Measurements from ENCODE around the gene PYCR2. TPM values are rescaled to one million over a fixed set of nuclear protein-coding genes. Genes with fewer than 3 reads are reported as not detected.

Gene PYCR2
- total RNA-seq, 1 donor from 2014 or later = 47.4 TPM

DNA sequence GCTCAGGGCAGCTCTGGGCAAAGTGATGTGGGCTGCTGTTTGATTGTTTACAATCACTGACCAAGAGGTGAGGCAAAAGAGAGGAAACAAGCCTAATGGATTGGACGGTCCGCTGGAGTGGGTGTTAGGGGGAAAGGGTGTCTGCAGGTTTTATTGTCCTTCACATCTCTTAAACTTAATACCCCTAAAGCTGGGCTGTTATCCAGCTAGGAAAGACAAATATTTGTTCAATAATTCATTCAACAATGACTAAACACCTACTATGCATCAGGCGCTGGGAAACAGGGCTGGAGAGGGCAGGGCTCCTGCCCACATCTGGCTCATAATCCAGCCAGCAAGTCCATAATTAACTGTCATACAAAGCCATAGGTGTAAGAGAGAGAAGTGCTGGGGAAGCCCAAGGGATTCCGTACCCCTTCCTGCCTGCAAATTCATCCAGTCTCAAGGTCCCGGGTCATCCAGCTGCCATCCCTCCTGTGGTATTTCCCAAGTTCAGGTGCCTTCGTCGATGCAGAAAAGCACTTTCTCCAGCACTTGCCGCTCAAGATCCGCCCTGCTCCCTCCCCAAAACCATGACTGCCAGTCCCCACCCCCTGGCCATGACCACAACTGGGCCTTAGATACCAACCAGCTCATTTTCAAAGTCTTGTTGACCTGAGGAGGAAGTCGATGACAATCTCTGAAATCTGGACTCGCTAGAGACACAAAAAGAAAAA lies 52.5 kb downstream of the PYCR2 start:
- intact Hi-C loops (cut with DNase I) = no loop called here
- Histone ChIP-seq H3K36me3 (peaks cover 0 to 46% of the 10 kb centered on the region in 2 donors), H3K4me3 (no peak overlapping the region), H3K27ac (no peak overlapping the region), H3K9me3 (no peaks in the 10 kb centered on the region), H3K4me1 (peaks cover 2% of the 10 kb centered on the region), H3K27me3 (no peaks in the 10 kb centered on the region)
- TF ChIP-seq POLR2AphosphoS5 (IDR thresholded peaks at IDR 0.05; ENCODE audit: insufficient read depth in 1 of 2, low read depth in 1 of 2) = no peak
- TF ChIP-seq POLR2A (IDR thresholded peaks at IDR 0.05) = no peak
- TF ChIP-seq CTCF (IDR thresholded peaks at IDR 0.05) = no peak
- no peak for DNase-seq (ENCODE audit: extremely low spot score in 2 of 2)

DNA sequence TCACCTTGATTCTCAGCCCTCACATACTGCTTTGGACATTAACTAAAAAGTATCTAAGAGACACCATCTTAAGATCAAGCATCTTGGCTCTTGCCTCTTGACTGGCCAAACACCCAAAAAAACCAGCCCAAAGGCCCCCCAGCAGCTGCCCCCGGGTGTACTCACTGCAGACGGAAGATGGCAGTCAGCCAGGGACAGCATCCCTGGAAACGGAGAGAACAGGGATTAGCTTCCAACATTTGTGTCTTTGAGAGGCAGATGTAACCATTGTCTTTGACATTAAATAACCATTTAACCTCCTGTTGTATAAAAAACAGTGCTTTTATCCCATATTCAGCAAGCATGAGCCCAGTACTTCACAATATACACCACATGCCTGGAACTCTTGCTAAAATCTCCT lies 53.1 kb downstream of the PYCR2 start:
- Histone ChIP-seq H3K4me1 (peaks cover 5% of the 10 kb centered on the region), H3K9me3 (no peaks in the 10 kb centered on the region), H3K36me3 (peaks cover 0 to 47% of the 10 kb centered on the region in 2 donors), H3K4me3 (no peak overlapping the region), H3K27ac (no peak overlapping the region), H3K27me3 (no peaks in the 10 kb centered on the region)
- intact Hi-C loops (cut with DNase I) = no loop called here
- TF ChIP-seq POLR2AphosphoS5 (IDR thresholded peaks at IDR 0.05; ENCODE audit: insufficient read depth in 1 of 2, low read depth in 1 of 2) = no peak
- no peak for TF ChIP-seq CTCF (IDR thresholded peaks at IDR 0.05)
- no peak for TF ChIP-seq POLR2A (IDR thresholded peaks at IDR 0.05)
- DNase-seq (ENCODE audit: extremely low spot score in 2 of 2) = no peak

Small RNAs within 50 kb of the gene (microRNA-seq; reads per million reads assigned to microRNA genes)
- gene MIR6741 (ENCODE audit: borderline number of aligned reads, borderline replicate concordance) = not detected

Small RNAs within 50 kb of the gene (small RNA-seq; reads per million reads assigned to genes)
- gene AL117348.1 (not detected), gene NDUFA3P3 (not detected)

Other genes with a start within 250 kb of the PYCR2 start
- gene SRP9, start 146.4 kb downstream of the PYCR2 start, total RNA-seq = 120 TPM
- gene EPHX1, start 114.1 kb downstream of the PYCR2 start, total RNA-seq = 142 TPM
- gene TMEM63A, start 41.9 kb downstream of the PYCR2 start, total RNA-seq = 38.1 TPM
- not detected for gene LEFTY1, start 35.1 kb downstream of the PYCR2 start, total RNA-seq
- gene LEFTY2, start 17.0 kb upstream of the PYCR2 start, total RNA-seq = 2.7 TPM
- 14.7 TPM for gene SDE2, start 75.1 kb upstream of the PYCR2 start, total RNA-seq
- gene H3-3A, start 138.5 kb upstream of the PYCR2 start, total RNA-seq = 263 TPM

Data from vagina (tissue), 2 donors.